Right kidney (tissue), 1 donor: ENCODE results near the gene MAST4.

Experiments
- DNase-seq: peaks from one replicate; pipeline ENCODE4 v3.0.0-alpha.2; 2016

MAST4 gene

GRCh38 chr5:67216564-67216963, 620.4 kb downstream of the MAST4 start:
- no peak for DNase-seq
